ENCODE measurements around the gene BCCIP. TPM values are rescaled to one million over a fixed set of nuclear protein-coding genes. Genes with fewer than 3 reads are reported as not detected.

The BCCIP gene
- total RNA-seq, 3 donors from 2014 or later (not counting 1 experiment from before 2014, with no cell fraction given): 39.3 to 48.2 (median 41.3) TPM

GRCh38 chr10:125815764-125816163, 7.6 kb upstream of the BCCIP start:
- H3K36me3 ChIP-seq (ENCODE audit: control insufficient read depth, insufficient read depth, low read length): peaks cover 37% of the 10 kb centered on the region
- Mint-ChIP-seq H3K4me3 (no peak overlapping the region), H3K27me3 (ENCODE audit: low read depth in 2 of 2) (no peaks in the 10 kb centered on the region), H3K9me3 (no peaks in the 10 kb centered on the region), H3K27ac (no peak overlapping the region), H3K4me1 (peaks cover 0 to 8% of the 10 kb centered on the region in 2 donors), H3K36me3 (peaks cover 6% of the 10 kb centered on the region)
- intact Hi-C loops (cut with micrococcal nuclease): no loop called here
- H3K4me3 ChIP-seq (ENCODE audit: low read length): no peak overlapping the region
- TF ChIP-seq, protein P1, sequence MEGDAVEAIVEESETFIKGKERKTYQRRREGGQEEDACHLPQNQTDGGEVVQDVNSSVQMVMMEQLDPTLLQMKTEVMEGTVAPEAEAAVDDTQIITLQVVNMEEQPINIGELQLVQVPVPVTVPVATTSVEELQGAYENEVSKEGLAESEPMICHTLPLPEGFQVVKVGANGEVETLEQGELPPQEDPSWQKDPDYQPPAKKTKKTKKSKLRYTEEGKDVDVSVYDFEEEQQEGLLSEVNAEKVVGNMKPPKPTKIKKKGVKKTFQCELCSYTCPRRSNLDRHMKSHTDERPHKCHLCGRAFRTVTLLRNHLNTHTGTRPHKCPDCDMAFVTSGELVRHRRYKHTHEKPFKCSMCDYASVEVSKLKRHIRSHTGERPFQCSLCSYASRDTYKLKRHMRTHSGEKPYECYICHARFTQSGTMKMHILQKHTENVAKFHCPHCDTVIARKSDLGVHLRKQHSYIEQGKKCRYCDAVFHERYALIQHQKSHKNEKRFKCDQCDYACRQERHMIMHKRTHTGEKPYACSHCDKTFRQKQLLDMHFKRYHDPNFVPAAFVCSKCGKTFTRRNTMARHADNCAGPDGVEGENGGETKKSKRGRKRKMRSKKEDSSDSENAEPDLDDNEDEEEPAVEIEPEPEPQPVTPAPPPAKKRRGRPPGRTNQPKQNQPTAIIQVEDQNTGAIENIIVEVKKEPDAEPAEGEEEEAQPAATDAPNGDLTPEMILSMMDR (IDR thresholded peaks at IDR 0.05): no peak
- DNase-seq (no peak), ATAC-seq (no peak)
- H3K27ac ChIP-seq (ENCODE audit: low read length): no peak overlapping the region
- peaks cover 7% of the 10 kb centered on the region for H3K4me1 ChIP-seq (ENCODE audit: control insufficient read depth, insufficient read depth, low read length)
- no CpG with 5 or more reads among the region's 1 CpG for WGBS (ENCODE audit: insufficient coverage)
- H3K27me3 ChIP-seq (ENCODE audit: control insufficient read depth, insufficient read depth, low read length): no peaks in the 10 kb centered on the region
- no peaks in the 10 kb centered on the region for H3K9me3 ChIP-seq (ENCODE audit: control insufficient read depth, insufficient read depth, low read length)

DNA sequence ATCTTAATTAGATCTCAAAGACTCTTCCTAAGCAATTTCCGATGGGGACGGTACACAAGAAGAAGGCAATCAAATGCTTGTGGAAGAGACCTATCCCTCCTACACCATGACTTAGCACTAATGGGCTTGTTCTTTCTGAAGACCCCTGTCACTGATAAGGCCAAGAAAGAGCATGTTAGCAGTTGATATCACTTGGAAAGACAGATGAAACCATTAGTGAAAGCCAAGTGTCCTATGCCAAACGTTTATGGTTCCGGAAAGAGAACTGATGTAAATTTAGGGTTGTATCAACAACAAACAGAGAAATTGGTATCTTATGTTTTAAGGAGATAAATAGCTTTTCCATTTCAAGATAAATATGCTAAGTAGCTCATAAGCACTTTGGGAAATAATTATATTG, 6.8 kb upstream of the BCCIP start:
- Mint-ChIP-seq H3K36me3 (peaks cover 6% of the 10 kb centered on the region), H3K4me1 (peaks cover 0 to 16% of the 10 kb centered on the region in 2 donors), H3K9me3 (no peaks in the 10 kb centered on the region), H3K27ac (no peak overlapping the region), H3K4me3 (no peak overlapping the region), H3K27me3 (ENCODE audit: low read depth in 2 of 2) (no peaks in the 10 kb centered on the region)
- H3K4me3 ChIP-seq (ENCODE audit: low read length): no peak overlapping the region
- peaks cover 31% of the 10 kb centered on the region for H3K36me3 ChIP-seq (ENCODE audit: control insufficient read depth, insufficient read depth, low read length)
- peaks cover 7% of the 10 kb centered on the region for H3K4me1 ChIP-seq (ENCODE audit: control insufficient read depth, insufficient read depth, low read length)
- no peak overlapping the region for H3K27ac ChIP-seq (ENCODE audit: low read length)
- DNase-seq: no peak
- WGBS (ENCODE audit: insufficient coverage): 86% methylated on average over 4 of the region's 4 CpGs
- intact Hi-C loops (cut with micrococcal nuclease): no loop called here
- ATAC-seq: no peak
- TF ChIP-seq, protein P1 (IDR thresholded peaks at IDR 0.05): no peak
- no peaks in the 10 kb centered on the region for H3K9me3 ChIP-seq (ENCODE audit: control insufficient read depth, insufficient read depth, low read length)
- no peaks in the 10 kb centered on the region for H3K27me3 ChIP-seq (ENCODE audit: control insufficient read depth, insufficient read depth, low read length)

GRCh38 chr10:125817337-125817946, 5.9 kb upstream of the BCCIP start:
- no peak for ATAC-seq
- 94% methylated on average over 4 of the region's 6 CpGs for WGBS (ENCODE audit: insufficient coverage)
- H3K9me3 Mint-ChIP-seq: no peaks in the 10 kb centered on the region

More at GRCh38 chr10:125817337-125817946, 5.9 kb upstream of the BCCIP start:
- Histone ChIP-seq H3K9me3 (ENCODE audit: control insufficient read depth, insufficient read depth, low read length) (no peaks in the 10 kb centered on the region), H3K36me3 (ENCODE audit: control insufficient read depth, insufficient read depth, low read length) (peaks cover 31% of the 10 kb centered on the region), H3K4me3 (ENCODE audit: low read length) (no peak overlapping the region), H3K4me1 (ENCODE audit: control insufficient read depth, insufficient read depth, low read length) (peaks cover 16% of the 10 kb centered on the region), H3K27ac (ENCODE audit: low read length) (no peak overlapping the region), H3K27me3 (ENCODE audit: control insufficient read depth, insufficient read depth, low read length) (no peaks in the 10 kb centered on the region)
- no peaks in the 10 kb centered on the region for H3K27me3 Mint-ChIP-seq (ENCODE audit: low read depth in 2 of 2)
- H3K36me3 Mint-ChIP-seq: peaks cover 6% of the 10 kb centered on the region
- no peak overlapping the region for H3K27ac Mint-ChIP-seq
- H3K4me1 Mint-ChIP-seq: peaks cover 0 to 20% of the 10 kb centered on the region in 2 donors
- DNase-seq: no peak
- no peak overlapping the region for H3K4me3 Mint-ChIP-seq
- intact Hi-C loops (cut with micrococcal nuclease): no loop called here
- TF ChIP-seq, protein P1 (IDR thresholded peaks at IDR 0.05): no peak

Measured in natural killer cell (primary cell).